ENCODE results near the gene CBLN3.

GRCh38 chr14:24438223-24439097 is 9.0 kb upstream of the CBLN3 start:
- TF ChIP-seq SUZ12 (IDR thresholded peaks at IDR 0.05; ENCODE audit: extremely low read depth, insufficient read depth, insufficient read length): no peak
- TF ChIP-seq YY1 (IDR thresholded peaks at IDR 0.05; ENCODE audit: insufficient read depth, insufficient read length): no peak
